ENCODE measurements around the gene ZNF200. TPM values are rescaled to one million over a fixed set of nuclear protein-coding genes. Genes with fewer than 3 reads are reported as not detected.

The ZNF200 gene
- total and polyA plus RNA-seq, 4 experiments from 2014 or later, result 6.7 to 29.2 (median 19.6) TPM

GRCh38 chr16:3252967-3253366 is 18.0 kb upstream of the ZNF200 start:
- H3K27me3 Mint-ChIP-seq, result peaks cover 0 to 2% of the 10 kb centered on the region in 2 donors
- Histone ChIP-seq H3K36me3 (ENCODE audit: insufficient read depth, low read length) (no peaks in the 10 kb centered on the region), H3K27ac (ENCODE audit: low read depth, low read length) (no peak overlapping the region), H3K9me3 (ENCODE audit: control insufficient read depth in 1 of 2, low read length in 2 of 2) (no peaks in the 10 kb centered on the region), H3K4me1 (ENCODE audit: insufficient read depth, low read length) (no peaks in the 10 kb centered on the region), H3K4me3 (ENCODE audit: low read length in 2 of 2) (no peak overlapping the region), H3K27me3 (ENCODE audit: insufficient read depth, low read length) (no peaks in the 10 kb centered on the region)
- no peak overlapping the region for H3K4me3 Mint-ChIP-seq
- no peaks in the 10 kb centered on the region for H3K4me1 Mint-ChIP-seq
- ChIA-PET POLR2A (ENCODE audit: partially characterized antibody) (no interaction called here), CTCF (ENCODE audit: partially characterized antibody) (interaction anchor here (1.2 kb wide), 1 partner anchor 123 kb away, joined by 3 read pairs; no protein-coding TSS in a partner anchor)
- intact Hi-C loops (cut with micrococcal nuclease), result no loop called here
- no peak for DNase-seq
- H3K27ac Mint-ChIP-seq, result no peak overlapping the region
- H3K36me3 Mint-ChIP-seq, result no peaks in the 10 kb centered on the region
- H3K9me3 Mint-ChIP-seq, result no peaks in the 10 kb centered on the region

- Histone ChIP-seq H3K27me3 (ENCODE audit: insufficient read depth, low read length) (no peaks in the 10 kb centered on the region), H3K4me1 (ENCODE audit: insufficient read depth, low read length) (no peaks in the 10 kb centered on the region), H3K4me3 (ENCODE audit: low read length in 2 of 2) (no peak overlapping the region), H3K27ac (ENCODE audit: low read depth, low read length) (no peak overlapping the region), H3K36me3 (ENCODE audit: insufficient read depth, low read length) (no peaks in the 10 kb centered on the region), H3K9me3 (ENCODE audit: control insufficient read depth in 1 of 2, low read length in 2 of 2) (no peaks in the 10 kb centered on the region)
- Mint-ChIP-seq H3K4me3 (no peak overlapping the region), H3K4me1 (no peaks in the 10 kb centered on the region), H3K9me3 (peaks cover 0 to 3% (median 0%) of the 10 kb centered on the region in 8 donors), H3K36me3 (no peaks in the 10 kb centered on the region), H3K27ac (no peak overlapping the region), H3K27me3 (peaks cover 0 to 2% of the 10 kb centered on the region in 2 donors)
- ChIA-PET POLR2A (ENCODE audit: partially characterized antibody) (interaction anchor here (1.0 kb wide), 1 partner anchor 208 kb away, joined by 3 read pairs; no protein-coding TSS in a partner anchor), CTCF (ENCODE audit: partially characterized antibody) (no interaction called here)
- no peak for DNase-seq
- intact Hi-C loops (cut with micrococcal nuclease), result no loop called here
Measured at GRCh38 chr16:3249451-3249850, 14.5 kb upstream of the ZNF200 start.

GRCh38 chr16:3249020-3249419 is 14.1 kb upstream of the ZNF200 start:
- H3K27ac Mint-ChIP-seq, result no peak overlapping the region
- peaks cover 0 to 3% (median 0%) of the 10 kb centered on the region in 8 donors for H3K9me3 Mint-ChIP-seq
- no peaks in the 10 kb centered on the region for H3K36me3 ChIP-seq (ENCODE audit: insufficient read depth, low read length)

GRCh38 chr16:3248596-3248995 is 13.6 kb upstream of the ZNF200 start:
- no peak overlapping the region for H3K4me3 ChIP-seq (ENCODE audit: low read length in 2 of 2)
- no peaks in the 10 kb centered on the region for H3K36me3 Mint-ChIP-seq
- CTCF ChIA-PET (ENCODE audit: partially characterized antibody), result no interaction called here
- POLR2A ChIA-PET (ENCODE audit: partially characterized antibody), result no interaction called here
- H3K27ac ChIP-seq (ENCODE audit: low read depth, low read length), result no peak overlapping the region
- intact Hi-C loops (cut with micrococcal nuclease), result no loop called here
- H3K9me3 ChIP-seq (ENCODE audit: control insufficient read depth in 1 of 2, low read length in 2 of 2), result no peaks in the 10 kb centered on the region
- H3K36me3 ChIP-seq (ENCODE audit: insufficient read depth, low read length), result no peaks in the 10 kb centered on the region
- no peak overlapping the region for H3K27ac Mint-ChIP-seq
- no peaks in the 10 kb centered on the region for H3K4me1 Mint-ChIP-seq
- peaks cover 0 to 2% of the 10 kb centered on the region in 2 donors for H3K27me3 Mint-ChIP-seq
- no peak for DNase-seq
- H3K4me1 ChIP-seq (ENCODE audit: insufficient read depth, low read length), result no peaks in the 10 kb centered on the region
- no peaks in the 10 kb centered on the region for H3K27me3 ChIP-seq (ENCODE audit: insufficient read depth, low read length)
- H3K4me3 Mint-ChIP-seq, result no peak overlapping the region
- H3K9me3 Mint-ChIP-seq, result peaks cover 0 to 3% (median 0%) of the 10 kb centered on the region in 8 donors

More at GRCh38 chr16:3249020-3249419, 14.1 kb upstream of the ZNF200 start:
- H3K27me3 Mint-ChIP-seq, result peaks cover 0 to 2% of the 10 kb centered on the region in 2 donors
- no peaks in the 10 kb centered on the region for H3K9me3 ChIP-seq (ENCODE audit: control insufficient read depth in 1 of 2, low read length in 2 of 2)
- no peak overlapping the region for H3K27ac ChIP-seq (ENCODE audit: low read depth, low read length)
- H3K4me3 Mint-ChIP-seq, result no peak overlapping the region
- CTCF ChIA-PET (ENCODE audit: partially characterized antibody), result no interaction called here
- H3K36me3 Mint-ChIP-seq, result no peaks in the 10 kb centered on the region
- no peaks in the 10 kb centered on the region for H3K4me1 ChIP-seq (ENCODE audit: insufficient read depth, low read length)
- intact Hi-C loops (cut with micrococcal nuclease), result no loop called here
- H3K4me3 ChIP-seq (ENCODE audit: low read length in 2 of 2), result no peak overlapping the region
- no peaks in the 10 kb centered on the region for H3K4me1 Mint-ChIP-seq
- POLR2A ChIA-PET (ENCODE audit: partially characterized antibody), result no interaction called here
- no peaks in the 10 kb centered on the region for H3K27me3 ChIP-seq (ENCODE audit: insufficient read depth, low read length)
- DNase-seq, result no peak

- Mint-ChIP-seq H3K4me1 (no peaks in the 10 kb centered on the region), H3K36me3 (no peaks in the 10 kb centered on the region), H3K27ac (no peak overlapping the region), H3K27me3 (peaks cover 2 to 4% of the 10 kb centered on the region in 2 donors), H3K9me3 (peaks cover 0 to 3% (median 0%) of the 10 kb centered on the region in 8 donors), H3K4me3 (no peak overlapping the region)
- Histone ChIP-seq H3K27me3 (ENCODE audit: insufficient read depth, low read length) (no peaks in the 10 kb centered on the region), H3K4me1 (ENCODE audit: insufficient read depth, low read length) (no peaks in the 10 kb centered on the region), H3K4me3 (ENCODE audit: low read length in 2 of 2) (no peak overlapping the region), H3K36me3 (ENCODE audit: insufficient read depth, low read length) (no peaks in the 10 kb centered on the region), H3K27ac (ENCODE audit: low read depth, low read length) (no peak overlapping the region), H3K9me3 (ENCODE audit: control insufficient read depth in 1 of 2, low read length in 2 of 2) (no peaks in the 10 kb centered on the region)
- POLR2A ChIA-PET (ENCODE audit: partially characterized antibody), result no interaction called here
- intact Hi-C loops (cut with micrococcal nuclease), result no loop called here
- CTCF ChIA-PET (ENCODE audit: partially characterized antibody), result no interaction called here
- no peak for DNase-seq
Measured at GRCh38 chr16:3246876-3247275, 11.9 kb upstream of the ZNF200 start.

GRCh38 chr16:3246002-3246401 is 11.0 kb upstream of the ZNF200 start:
- Mint-ChIP-seq H3K36me3 (no peaks in the 10 kb centered on the region), H3K9me3 (peaks cover 0 to 3% (median 0%) of the 10 kb centered on the region in 8 donors), H3K27ac (peak overlapping the region in 1 of 7 donors; percentile 13), H3K4me3 (no peak overlapping the region), H3K4me1 (no peaks in the 10 kb centered on the region), H3K27me3 (peaks cover 2 to 4% of the 10 kb centered on the region in 2 donors)
- H3K4me3 ChIP-seq (ENCODE audit: low read length in 2 of 2), result no peak overlapping the region
- no peaks in the 10 kb centered on the region for H3K9me3 ChIP-seq (ENCODE audit: control insufficient read depth in 1 of 2, low read length in 2 of 2)
- POLR2A ChIA-PET (ENCODE audit: partially characterized antibody), result no interaction called here
- no peaks in the 10 kb centered on the region for H3K4me1 ChIP-seq (ENCODE audit: insufficient read depth, low read length)
- H3K36me3 ChIP-seq (ENCODE audit: insufficient read depth, low read length), result no peaks in the 10 kb centered on the region
- CTCF ChIA-PET (ENCODE audit: partially characterized antibody), result interaction anchor here (0.6 kb wide), 1 partner anchor 51 kb away, joined by 3 read pairs; no protein-coding TSS in a partner anchor
- H3K27ac ChIP-seq (ENCODE audit: low read depth, low read length), result no peak overlapping the region
- intact Hi-C loops (cut with micrococcal nuclease), result no loop called here
- no peak for DNase-seq
- no peaks in the 10 kb centered on the region for H3K27me3 ChIP-seq (ENCODE audit: insufficient read depth, low read length)

- no peak for DNase-seq
- ChIA-PET CTCF (ENCODE audit: partially characterized antibody) (no interaction called here), POLR2A (ENCODE audit: partially characterized antibody) (no interaction called here)
- Histone ChIP-seq H3K4me3 (ENCODE audit: low read length in 2 of 2) (no peak overlapping the region), H3K4me1 (ENCODE audit: insufficient read depth, low read length) (no peaks in the 10 kb centered on the region), H3K27ac (ENCODE audit: low read depth, low read length) (no peak overlapping the region), H3K9me3 (ENCODE audit: control insufficient read depth in 1 of 2, low read length in 2 of 2) (no peaks in the 10 kb centered on the region), H3K27me3 (ENCODE audit: insufficient read depth, low read length) (no peaks in the 10 kb centered on the region), H3K36me3 (ENCODE audit: insufficient read depth, low read length) (no peaks in the 10 kb centered on the region)
- Mint-ChIP-seq H3K36me3 (no peaks in the 10 kb centered on the region), H3K4me1 (no peaks in the 10 kb centered on the region), H3K4me3 (no peak overlapping the region), H3K27me3 (peaks cover 2 to 4% of the 10 kb centered on the region in 2 donors), H3K9me3 (peaks cover 0 to 3% (median 0%) of the 10 kb centered on the region in 8 donors), H3K27ac (no peak overlapping the region)
- intact Hi-C loops (cut with micrococcal nuclease), result no loop called here
Measured at GRCh38 chr16:3243882-3244281, 8.9 kb upstream of the ZNF200 start.

- Mint-ChIP-seq H3K9me3 (peaks cover 0 to 3% (median 0%) of the 10 kb centered on the region in 8 donors), H3K4me3 (no peak overlapping the region), H3K27ac (no peak overlapping the region), H3K4me1 (no peaks in the 10 kb centered on the region), H3K27me3 (peaks cover 2 to 4% of the 10 kb centered on the region in 2 donors), H3K36me3 (no peaks in the 10 kb centered on the region)
- DNase-seq, result no peak
- no peaks in the 10 kb centered on the region for H3K36me3 ChIP-seq (ENCODE audit: insufficient read depth, low read length)
- intact Hi-C loops (cut with micrococcal nuclease), result no loop called here
- no peaks in the 10 kb centered on the region for H3K27me3 ChIP-seq (ENCODE audit: insufficient read depth, low read length)
- H3K9me3 ChIP-seq (ENCODE audit: control insufficient read depth in 1 of 2, low read length in 2 of 2), result no peaks in the 10 kb centered on the region
- H3K27ac ChIP-seq (ENCODE audit: low read depth, low read length), result no peak overlapping the region
- ChIA-PET POLR2A (ENCODE audit: partially characterized antibody) (no interaction called here), CTCF (ENCODE audit: partially characterized antibody) (interaction anchor here (0.8 to 1.1 kb wide), 2 partner anchors 9 to 51 kb away, joined by 3 read pairs; no protein-coding TSS in a partner anchor)
- H3K4me1 ChIP-seq (ENCODE audit: insufficient read depth, low read length), result no peaks in the 10 kb centered on the region
- H3K4me3 ChIP-seq (ENCODE audit: low read length in 2 of 2), result no peak overlapping the region
Measured at GRCh38 chr16:3242709-3243108, 7.8 kb upstream of the ZNF200 start.

Data from CD4-positive, alpha-beta memory T cell (primary cell).